ENCODE results near the gene NOTCH2.

Gene NOTCH2

DNA sequence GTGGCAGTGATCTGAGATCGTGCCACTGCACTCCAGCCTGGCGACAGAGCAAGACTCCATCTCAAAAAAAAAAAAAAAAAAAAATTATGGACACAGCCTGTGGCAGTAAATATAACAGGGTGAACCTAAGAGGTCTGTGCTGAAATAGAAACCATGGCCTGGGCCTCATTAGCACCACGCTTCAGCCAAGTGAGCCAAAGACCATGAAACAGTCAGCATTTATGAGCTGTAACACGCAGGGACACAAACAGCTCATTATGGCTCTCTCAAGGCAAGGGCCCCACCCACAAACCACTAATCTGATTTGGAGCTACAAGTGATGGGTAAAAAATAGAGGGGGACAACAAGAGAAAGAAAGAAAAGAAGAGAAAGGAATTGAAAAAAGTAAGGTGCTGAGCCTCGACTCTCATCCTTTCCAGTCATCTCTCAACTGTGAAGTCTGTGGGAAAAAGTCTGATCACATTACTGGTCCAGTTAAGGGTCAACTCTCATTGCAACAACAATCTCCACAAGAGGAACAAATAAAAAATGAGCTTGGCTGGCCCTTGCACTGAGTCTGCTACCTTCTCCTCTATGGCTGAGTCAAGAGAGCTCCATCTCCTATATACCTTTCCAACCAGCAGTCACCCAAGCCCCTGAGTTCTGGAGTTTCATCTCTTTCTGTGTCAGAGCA, 93.7 kb downstream of the NOTCH2 start:
- peak; percentile 33 for DNase-seq

DNA sequence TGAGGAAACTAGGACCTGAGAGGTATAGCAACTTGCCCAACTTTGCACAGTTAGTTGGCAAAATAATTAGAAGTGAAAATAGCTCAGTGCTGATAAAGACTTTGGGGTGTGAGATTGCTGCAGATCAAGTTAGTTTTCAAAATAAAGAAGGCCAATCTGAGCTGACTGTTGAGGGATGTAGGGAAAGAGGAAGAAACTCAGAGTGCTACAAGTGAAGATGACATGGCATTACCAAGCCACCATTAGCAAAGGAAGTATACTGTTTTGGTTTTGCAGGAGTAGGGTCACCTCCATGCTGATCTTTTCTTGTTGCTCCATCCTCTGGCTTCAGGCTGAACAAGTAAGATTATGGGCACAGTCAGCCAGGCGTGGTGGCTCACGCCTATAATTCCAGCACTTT, 94.5 kb downstream of the NOTCH2 start:
- DNase-seq, result no peak

DNA sequence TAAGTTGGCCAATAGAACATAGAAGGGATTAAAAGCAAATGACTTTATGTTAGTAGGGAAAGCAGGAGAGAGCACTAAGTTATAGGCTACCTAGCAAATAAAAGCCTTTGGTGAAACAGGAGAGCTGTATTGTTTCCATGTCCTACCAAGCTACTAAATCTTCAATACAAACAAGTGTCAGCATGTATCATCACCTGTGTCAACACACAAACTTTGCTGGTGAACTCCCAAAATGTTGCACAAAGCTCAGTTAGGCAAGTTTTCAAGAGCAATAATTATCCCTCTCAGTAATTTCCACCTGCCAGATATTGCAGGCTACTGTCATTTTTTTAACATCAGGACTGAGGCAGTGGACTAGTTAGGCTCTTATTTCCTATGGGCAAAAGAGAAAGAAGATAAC, 95.4 kb downstream of the NOTCH2 start:
- no peak for DNase-seq

DNA sequence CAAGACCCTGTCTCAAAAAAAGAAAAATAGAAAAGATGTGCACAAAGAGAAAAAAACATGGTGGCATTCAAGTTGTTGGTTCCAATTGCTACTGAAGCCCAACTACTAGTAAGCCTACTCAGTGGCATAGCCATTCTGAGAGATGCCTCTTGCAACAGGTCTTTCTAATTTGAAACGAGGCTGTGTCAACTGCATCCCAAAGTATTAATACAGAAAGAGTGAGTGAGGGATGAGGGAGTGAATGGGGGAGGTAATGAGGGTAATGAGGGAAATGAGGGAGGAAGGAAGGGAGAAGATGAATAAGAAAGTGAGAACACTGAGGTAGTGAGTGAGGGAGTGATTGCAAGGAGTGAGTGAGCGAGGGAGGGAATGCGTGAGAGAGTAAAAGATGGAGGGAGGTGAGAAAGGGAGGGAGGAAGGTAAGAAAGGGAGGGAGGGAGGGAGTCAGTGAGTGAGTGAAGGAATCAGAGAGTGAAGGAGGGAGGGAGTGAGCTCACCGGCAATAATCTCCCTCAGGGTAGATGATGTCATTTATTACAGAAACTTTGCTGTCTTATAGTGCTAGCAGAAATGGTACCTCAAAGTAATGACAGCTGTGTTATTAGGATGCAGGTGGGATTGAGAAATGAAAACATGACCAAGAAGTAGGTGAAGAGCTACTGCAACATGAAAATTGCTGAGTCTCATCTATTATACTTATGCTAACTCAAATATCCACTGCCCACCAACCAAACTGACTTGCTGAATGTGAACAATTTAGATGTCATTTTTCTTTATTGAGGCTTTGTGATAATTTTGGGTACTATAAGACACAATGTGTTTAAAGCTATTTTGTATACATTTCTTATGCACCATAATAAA, 97.5 kb downstream of the NOTCH2 start:
- DNase-seq, result no peak

DNA sequence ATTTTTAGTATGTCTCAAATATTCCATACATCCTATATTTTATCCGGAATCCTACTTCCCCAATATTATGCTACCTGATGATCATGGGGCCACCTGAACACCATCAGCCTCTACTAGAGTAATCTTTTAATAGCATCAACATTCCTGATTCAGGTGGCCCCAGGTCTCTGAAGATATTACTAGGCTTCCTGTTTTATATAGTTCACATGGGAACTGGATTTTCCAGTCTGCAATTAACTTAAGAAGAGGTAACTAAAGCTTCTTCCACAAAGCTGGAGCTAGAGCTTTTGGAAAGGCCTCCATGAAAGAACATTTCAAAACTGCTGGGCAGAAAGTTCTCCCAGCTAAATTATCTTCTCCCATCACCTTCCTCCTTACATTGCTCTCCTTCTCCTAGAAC, 100.9 kb downstream of the NOTCH2 start:
- no peak for DNase-seq

DNA sequence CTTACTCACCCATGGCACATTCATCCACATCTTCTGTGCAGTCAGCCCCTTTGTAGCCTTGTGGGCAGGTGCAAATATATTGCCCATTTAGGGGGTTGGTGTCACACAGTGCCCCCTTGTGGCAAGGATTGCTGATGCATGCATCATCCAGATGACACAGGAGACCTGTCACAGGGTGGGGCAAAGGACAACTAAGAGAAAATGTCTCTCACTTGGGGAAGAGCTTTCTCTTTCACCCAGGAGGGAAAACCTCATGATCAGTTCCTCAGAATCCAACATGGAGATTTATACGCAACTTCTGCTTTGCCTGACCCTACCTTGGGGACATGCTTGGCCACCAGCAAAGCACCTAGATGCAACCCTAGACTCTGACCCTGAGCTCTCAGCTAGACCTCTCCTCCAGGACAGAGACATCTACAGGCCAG, 101.4 kb downstream of the NOTCH2 start:
- no peak for DNase-seq

DNA sequence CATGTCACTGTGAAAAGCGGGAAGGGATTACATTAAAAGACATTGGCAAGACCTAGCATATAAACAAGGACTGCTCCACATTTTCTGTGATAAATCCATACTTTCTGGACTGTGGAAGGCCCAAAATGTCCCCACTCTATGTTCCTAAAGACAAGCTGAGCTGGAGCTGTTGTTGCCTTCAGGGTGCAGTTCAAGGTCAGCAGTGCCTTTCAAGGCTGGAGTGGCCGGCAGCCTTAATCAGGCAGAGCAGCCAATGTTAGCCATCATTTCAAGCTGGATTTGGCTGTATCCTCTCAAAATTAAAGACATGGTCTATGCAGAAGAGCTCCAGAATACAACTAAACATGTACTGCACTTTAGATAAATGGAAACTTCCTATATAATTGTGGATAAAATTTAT, 102.8 kb downstream of the NOTCH2 start:
- DNase-seq, result no peak

DNA sequence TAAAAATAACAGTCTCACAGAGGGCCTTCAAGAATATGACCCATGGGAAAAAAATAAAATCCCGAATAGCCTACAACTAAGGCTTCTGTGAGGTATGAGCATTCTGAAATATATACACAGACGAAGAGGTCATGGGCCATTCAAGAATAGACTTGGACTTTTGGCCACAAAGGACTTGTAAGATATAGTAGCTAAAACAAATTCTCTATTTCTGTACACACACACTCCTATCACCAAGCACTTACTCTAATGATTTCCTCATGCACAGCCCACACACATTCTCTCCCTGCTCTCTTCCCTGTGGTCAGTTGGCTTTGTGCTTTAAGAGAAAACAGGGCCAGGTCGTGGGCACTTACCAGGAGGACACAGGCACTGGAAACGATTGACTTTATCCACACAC, 103.4 kb downstream of the NOTCH2 start:
- DNase-seq, result no peak

DNA sequence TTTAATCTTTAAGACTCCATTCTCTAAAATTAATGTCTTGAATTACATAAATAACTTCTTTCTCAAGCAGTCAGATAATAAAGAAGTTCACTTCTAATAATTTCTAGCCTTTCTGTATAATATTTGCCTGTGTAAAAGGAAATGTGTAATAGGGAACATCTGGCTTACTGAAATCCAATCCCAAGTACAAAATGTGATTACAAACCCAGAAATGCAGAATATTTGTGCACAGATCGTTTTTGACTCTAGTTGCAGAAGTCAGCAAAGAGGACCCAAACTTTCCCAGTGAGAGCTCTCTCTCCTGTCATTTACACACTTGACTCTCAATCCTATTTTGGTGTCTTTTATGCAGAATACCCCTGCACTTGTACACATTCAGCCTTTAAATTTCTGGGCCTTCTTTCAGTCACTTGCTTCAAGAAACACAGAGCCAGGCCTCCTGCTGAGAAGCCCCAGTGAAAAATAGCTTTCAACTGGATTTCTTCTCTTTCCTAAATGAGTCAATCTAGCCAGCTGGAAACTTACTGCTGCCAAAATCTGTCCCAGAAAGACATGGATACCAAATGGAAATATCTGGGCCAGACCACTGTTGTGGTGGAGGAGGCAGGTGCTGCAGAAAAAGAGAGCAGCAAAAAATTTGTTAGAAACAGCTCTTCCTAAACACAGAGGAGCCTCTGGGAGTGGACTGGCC, 104.6 kb downstream of the NOTCH2 start:
- no peak for DNase-seq

DNA sequence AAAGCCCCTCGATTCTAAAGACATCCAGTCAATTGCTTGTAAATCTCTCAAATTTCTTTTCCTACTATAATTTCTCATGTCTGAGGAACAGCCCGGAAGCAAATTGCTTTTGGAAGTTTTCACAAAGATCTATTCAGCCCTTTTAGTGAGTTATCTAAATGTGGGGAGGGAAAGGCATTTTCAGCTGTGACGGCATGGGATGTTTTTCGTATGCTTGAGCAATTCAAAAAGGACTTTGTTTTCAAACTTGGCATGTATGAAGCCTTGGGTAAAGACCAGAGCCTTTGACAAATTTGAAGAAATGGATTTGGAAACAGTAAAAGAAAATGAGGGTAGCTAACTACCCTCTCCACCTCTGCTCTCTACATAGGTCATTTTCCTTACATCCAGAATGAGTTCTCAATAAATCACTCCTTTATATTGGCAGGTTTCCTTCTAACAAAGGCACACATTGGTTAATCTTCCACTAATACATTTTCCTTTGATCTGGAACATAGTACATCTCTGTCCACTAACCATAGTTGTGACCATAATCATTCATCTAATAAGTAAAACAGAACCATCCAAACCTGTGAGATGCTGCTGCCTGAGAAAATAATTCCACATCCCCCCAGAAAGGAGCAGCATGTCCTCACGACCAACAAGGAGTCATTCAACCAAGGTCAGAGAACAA, 107.0 kb downstream of the NOTCH2 start:
- DNase-seq, result no peak

DNA sequence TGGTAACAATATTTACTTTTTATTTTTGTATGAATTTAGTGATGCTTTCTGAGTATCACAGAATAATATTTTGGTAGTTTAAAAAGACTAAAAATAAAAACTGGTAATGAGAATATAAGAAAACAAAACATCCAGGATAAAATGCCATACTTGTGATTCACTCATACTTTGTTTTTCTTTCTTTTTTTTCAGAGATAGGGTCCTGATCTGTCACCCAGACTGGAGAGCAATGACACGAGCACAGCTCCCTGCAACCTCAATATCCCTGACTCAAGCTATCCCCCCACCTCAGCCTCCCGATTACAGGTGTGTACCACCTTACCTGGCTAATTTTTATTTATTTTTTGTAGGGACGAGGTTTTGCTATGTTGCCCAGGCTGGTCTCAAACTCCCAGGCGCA, 109.0 kb downstream of the NOTCH2 start:
- DNase-seq, result no peak

DNA sequence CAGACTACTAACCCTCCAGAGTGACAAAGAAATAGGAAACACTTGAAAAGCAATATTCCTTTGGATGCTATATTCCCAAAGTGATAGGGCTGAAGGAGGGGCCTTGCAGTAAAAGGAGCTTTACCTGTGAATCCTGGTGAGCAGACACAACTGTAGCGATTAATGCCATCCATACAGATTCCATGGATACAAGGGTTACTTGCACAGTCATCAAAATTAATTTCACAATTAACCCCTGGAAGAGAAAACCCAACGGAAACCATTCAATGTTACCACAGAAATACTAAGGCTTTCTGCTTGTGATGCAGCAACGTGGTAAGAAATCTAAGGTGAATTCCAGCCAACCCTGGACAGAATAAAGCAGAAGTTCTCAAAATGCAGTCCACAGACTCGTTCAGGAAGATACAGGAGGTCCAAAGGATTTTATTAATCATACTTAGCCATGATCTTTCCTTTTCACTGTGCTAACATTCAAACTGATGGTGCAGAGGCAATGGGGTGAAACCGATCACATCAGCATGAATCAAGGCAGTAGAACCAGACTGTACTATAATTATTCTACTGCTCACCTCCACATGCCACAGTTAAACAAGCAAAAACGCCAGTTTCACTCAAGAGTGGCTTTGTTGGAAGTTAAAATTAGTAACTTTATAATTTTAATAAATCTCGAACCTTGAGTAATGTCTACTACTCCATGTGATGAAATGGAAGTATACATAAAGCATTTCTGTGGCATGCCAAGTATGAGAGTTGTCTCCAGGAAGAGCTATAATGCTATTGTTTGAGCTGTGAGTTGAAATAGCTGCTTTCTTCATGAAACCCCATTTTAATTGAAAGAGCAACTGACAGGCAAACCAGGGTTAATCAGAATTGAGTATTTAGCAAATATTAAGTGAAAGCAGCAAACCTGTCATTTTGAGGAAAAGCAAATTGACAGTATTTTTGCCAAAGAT, 109.9 kb downstream of the NOTCH2 start:
- DNase-seq, result no peak

DNA sequence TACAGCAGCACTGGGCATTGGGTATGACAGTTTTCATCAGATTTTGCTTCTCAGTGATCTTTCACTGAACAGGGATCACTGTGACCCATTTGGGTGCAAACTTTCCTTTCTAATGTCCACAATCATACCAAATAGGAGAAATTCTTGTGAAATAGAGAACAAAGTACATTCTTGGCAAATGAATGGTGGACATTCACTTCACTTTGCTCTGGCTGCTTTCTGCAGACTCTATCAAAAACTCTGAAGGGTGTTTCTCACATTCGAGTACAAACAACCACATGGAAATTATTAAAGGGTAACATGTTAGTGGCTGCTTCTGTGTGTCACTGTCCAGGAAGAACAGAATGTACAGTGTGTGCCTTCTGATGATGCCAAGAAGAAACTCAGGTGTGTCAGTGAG, 111.2 kb downstream of the NOTCH2 start:
- DNase-seq, result no peak

DNA sequence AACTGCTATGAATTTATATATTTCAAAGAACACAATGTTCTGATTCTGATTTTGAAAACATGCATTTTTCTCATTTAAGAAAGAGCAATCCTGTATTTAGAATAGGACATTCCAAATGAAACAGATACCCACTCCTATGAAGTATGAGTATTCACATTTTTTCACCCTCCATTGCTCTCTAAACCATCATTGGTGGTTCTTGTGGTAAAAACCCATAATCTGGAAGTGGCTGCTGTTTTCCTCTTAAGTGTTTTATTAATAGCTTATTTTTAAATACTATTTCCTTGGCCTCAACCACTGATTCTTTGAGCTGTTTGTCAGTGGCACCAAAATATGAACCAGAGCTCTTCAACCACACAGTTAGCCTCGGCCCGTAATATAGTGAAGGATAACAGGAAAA, 113.2 kb downstream of the NOTCH2 start:
- no peak for DNase-seq

DNA sequence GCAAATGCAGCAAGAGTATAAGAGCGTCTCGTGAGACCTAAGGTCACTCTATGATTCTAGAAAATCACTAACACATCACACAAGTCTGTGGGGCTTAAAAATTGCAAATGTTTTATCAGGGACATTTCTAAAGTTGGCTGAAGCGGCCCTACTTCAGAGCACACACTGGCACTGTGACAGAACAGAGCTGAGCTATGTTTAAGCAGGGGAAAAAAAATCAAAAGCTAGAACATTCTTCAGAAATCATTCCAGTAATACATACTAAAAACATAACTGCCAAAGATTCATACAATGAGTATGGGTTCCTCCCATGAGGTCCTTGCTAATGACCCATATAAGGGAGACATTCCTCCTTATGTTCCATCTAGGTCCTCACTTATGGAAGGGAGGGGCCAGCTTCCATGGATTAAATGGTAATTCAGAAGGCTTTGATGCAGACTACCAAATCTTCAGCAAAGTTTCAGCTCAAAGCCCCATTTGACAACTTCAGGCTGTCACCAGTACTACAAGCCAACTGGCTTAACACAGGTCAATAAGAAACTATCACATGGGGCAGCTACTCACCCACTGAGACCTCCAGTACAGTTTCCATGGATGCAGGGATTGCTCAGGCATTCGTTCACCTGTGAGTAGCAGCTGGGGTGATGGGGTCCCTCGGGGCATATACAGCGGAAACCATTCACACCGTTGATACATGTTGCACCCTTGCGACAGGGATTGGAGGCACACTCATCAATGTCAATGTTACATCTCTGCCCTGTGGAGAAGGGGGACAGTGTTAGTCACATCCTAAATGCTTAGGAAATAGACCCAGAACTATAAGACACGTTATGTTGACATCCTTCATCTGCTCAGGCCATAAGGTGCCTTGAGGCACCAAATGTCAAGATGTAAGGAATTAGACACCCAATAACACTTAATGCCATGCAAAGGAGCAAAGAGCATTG, 114.7 kb downstream of the NOTCH2 start:
- no peak for DNase-seq

DNA sequence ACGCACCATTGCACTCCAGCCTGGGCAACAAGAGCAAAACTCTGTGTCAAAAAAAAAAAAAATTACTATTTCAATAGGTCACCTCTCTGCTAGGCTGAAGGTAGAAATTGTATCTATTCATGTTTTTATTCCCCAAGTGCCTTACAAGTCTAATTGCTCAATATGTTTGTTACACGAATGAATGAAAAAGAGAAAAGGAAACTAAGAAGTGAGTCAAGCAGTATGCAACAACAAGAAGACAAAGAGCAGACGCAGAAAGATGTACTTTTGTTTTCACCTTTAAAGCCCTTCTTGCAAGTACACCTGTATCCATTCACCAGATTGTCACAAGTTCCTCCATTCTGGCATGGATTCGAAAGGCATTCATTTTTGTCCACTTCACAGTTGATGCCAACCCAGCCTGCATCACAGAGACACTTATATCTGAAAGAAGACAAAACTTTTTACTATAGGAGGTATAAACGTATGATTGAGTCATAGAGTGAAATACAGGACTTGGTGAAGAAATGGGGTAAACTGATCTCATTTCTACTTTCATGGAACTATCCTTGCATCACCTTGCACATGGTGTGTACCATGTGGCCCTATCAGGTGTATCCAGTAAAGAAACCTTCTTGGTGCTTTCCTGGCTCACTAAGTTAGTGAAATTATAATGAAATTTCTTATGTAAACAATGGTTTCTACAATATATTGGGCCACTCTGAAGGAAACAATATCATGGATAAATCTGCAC, 116.0 kb downstream of the NOTCH2 start:
- no peak for DNase-seq

DNA sequence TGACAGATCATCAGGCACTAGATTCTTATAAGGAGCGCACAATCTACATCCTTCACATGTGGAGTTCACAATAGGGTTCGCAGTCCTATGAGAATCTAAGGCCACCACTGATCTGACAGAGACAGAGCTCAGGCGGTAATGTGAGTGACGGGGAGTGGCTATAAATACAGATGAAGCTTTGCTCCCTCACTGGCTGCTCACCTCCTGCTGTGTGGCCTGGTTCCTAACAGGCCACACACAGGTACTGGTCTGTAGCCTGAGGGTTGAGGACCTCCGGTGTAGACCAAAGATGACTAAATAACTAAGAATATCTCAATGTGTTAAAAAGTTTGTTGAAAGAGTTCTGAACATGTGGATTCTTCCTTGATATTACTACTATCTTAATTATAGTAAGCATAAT, 117.0 kb downstream of the NOTCH2 start:
- no peak for DNase-seq

DNA sequence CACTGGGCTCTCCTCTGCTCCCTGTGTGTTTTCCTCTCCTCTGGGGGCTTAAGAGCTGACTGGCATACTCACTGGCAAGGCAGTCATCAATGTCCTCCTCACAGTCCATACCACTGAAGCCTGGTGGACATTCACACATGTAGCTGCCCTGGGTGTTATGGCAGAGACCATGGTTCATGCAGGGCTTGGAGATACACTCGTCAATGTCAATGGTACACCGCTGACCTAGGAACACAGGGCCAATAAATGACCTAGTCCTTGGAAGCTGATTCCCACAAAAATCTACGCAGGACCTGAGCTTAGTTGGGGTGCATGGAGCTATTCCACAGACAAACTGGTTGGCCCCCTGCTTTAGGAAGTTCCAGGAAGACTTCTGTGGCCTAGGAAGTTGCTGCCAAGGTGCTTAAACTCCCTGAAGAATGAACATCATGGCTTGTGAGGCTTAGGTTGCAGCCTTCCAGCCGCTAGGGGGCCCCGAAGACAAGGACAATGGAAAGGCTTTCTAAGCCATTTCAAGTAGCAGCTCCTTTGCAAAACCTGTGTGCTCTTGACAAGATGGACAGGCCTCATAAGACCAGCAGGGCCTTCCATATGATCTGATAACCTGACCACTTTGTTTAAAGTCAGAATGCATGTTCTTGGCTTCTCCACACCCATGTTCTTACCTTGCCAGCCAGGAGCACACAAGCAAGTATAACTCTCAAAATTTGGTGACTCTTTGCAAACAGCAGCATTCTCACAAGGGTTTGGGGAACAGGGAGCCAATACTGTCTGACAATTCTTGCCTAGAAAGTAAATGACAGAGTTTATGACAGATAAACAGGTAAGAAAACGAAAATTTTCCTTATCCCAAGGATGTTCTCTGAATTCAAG, 120.9 kb downstream of the NOTCH2 start:
- DNase-seq, result peak; percentile 37

DNA sequence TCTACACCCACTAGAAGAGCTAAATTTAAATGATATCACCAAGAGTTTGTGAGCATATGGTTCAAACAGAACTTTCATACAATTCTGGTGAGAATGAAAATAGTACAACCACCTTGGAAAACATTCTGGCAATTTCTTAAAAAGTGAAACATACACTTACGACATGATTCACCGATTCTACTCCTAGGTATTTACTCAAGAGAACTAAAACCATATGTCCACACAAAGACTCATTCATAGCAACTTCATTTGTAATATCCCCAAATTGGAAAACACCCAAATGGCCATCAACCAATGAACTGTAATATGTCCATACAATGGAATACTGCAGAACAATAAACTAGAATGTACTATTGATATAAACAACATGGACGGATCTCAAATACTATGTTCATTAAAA, 122.0 kb downstream of the NOTCH2 start:
- DNase-seq, result no peak

Measured in right kidney (tissue), 1 donor.